Cardiac muscle cell (in vitro differentiated cells and primary cell): Measurements from ENCODE around the gene G3BP1. TPM values are rescaled to one million over a fixed set of nuclear protein-coding genes. Genes with fewer than 3 reads are reported as not detected.

Source experiments
- DNase-seq, 2 donors: peaks; one replicate each; pipeline versions ENCODE4 v3.0.0 to v3.0.0-alpha.2; 2010 to 2017; ENCODE audit warnings: low read depth in 1 of 2, low spot score in 1 of 2
- H3K27ac ChIP-seq: fragments of 200-600 bp; sonication (generic); 2 replicates; pipeline ENCODE4 v1.5.1; 2016
- H3K27me3 ChIP-seq: fragments of 200-600 bp; sonication (generic); 2 replicates; pipeline ENCODE4 v1.6.0; 2016; ENCODE audit warnings: control low read depth
- H3K36me3 ChIP-seq: fragments of 200-600 bp; sonication (generic); 2 replicates; pipeline ENCODE4 v1.5.1; 2016; ENCODE audit warnings: control low read depth
- H3K4me1 ChIP-seq: fragments of 200-600 bp; sonication (generic); 2 replicates; pipeline ENCODE4 v1.8.1; 2017; ENCODE audit warnings: low read depth, mild to moderate bottlenecking, mixed run types
- H3K4me3 ChIP-seq: fragments of 200-600 bp; sonication (generic); 2 replicates; pipeline ENCODE4 v1.5.1; 2016; ENCODE audit warnings: mild to moderate bottlenecking
- H3K9me3 ChIP-seq: fragments of 200-600 bp; sonication (generic); 2 replicates; pipeline ENCODE4 v1.5.1; 2017; ENCODE audit warnings: low read depth, mild to moderate bottlenecking, control low read depth
- CTCF ChIP-seq: IDR thresholded peaks from 2 replicates; pipeline ENCODE4 v1.5.1; 2012; ENCODE audit warnings: low read depth, mild to moderate bottlenecking, low read length
- polyA plus RNA-seq: library from polyadenylated mRNA; unstranded; fragments of >200 nt; fragmentation: Nextera tagmentation; extraction: Ambion mirVana; gene quantifications from 2 replicates; pipeline ENCODE4 v1.2.1, GENCODE V29; 2016
- total RNA-seq: library from RNA; depleted of rRNA; stranded (reverse); fragments of >200 nt; gene quantifications from 2 replicates; pipeline ENCODE4 v1.2.3, GENCODE V29; 2016

G3BP1 gene
- total and polyA plus RNA-seq, 2 experiments from 2014 or later, result 97.0 to 105 TPM

GRCh38 chr5:151743530-151743929, 28.2 kb upstream of the G3BP1 start:
- Histone ChIP-seq H3K27ac (no peak overlapping the region), H3K27me3 (no peaks in the 10 kb centered on the region), H3K4me3 (no peak overlapping the region), H3K9me3 (no peaks in the 10 kb centered on the region), H3K36me3 (peaks cover 3% of the 10 kb centered on the region), H3K4me1 (peaks cover 8% of the 10 kb centered on the region)
- TF ChIP-seq CTCF, result no peak
- DNase-seq, result no peak

GRCh38 chr5:151745071-151745705, 26.6 kb upstream of the G3BP1 start:
- Histone ChIP-seq H3K27ac (no peak overlapping the region), H3K27me3 (no peaks in the 10 kb centered on the region), H3K9me3 (no peaks in the 10 kb centered on the region), H3K4me3 (no peak overlapping the region), H3K36me3 (peaks cover 3% of the 10 kb centered on the region), H3K4me1 (peaks cover 3% of the 10 kb centered on the region)
- DNase-seq, result peak in 1 of 2 donors; percentile 76
- TF ChIP-seq CTCF, result no peak

GRCh38 chr5:151750121-151750520, 21.6 kb upstream of the G3BP1 start:
- H3K4me1 ChIP-seq, result peaks cover 3% of the 10 kb centered on the region
- no peak for DNase-seq
- no peaks in the 10 kb centered on the region for H3K9me3 ChIP-seq
- H3K27me3 ChIP-seq, result no peaks in the 10 kb centered on the region
- no peak overlapping the region for H3K27ac ChIP-seq
- H3K4me3 ChIP-seq, result no peak overlapping the region
- TF ChIP-seq CTCF, result no peak
- peaks cover 3% of the 10 kb centered on the region for H3K36me3 ChIP-seq

- Histone ChIP-seq H3K36me3 (no peaks in the 10 kb centered on the region), H3K27ac (no peak overlapping the region), H3K4me3 (no peak overlapping the region), H3K27me3 (no peaks in the 10 kb centered on the region), H3K9me3 (no peaks in the 10 kb centered on the region), H3K4me1 (peaks cover 8% of the 10 kb centered on the region)
- peak in 1 of 2 donors; percentile 63 for DNase-seq
- no peak for TF ChIP-seq CTCF
Observed at GRCh38 chr5:151751091-151751490, 20.7 kb upstream of the G3BP1 start.

GRCh38 chr5:151751593-151751992, 20.2 kb upstream of the G3BP1 start:
- Histone ChIP-seq H3K4me3 (no peak overlapping the region), H3K9me3 (no peaks in the 10 kb centered on the region), H3K27ac (no peak overlapping the region), H3K27me3 (no peaks in the 10 kb centered on the region), H3K36me3 (no peaks in the 10 kb centered on the region), H3K4me1 (peaks cover 8% of the 10 kb centered on the region)
- no peak for TF ChIP-seq CTCF
- no peak for DNase-seq
